ENCODE data around the gene FAM163B. TPM values are rescaled to one million over a fixed set of nuclear protein-coding genes. Genes with fewer than 3 reads are reported as not detected.

FAM163B gene
- total RNA-seq, 1 donor from 2014 or later = not detected

DNA sequence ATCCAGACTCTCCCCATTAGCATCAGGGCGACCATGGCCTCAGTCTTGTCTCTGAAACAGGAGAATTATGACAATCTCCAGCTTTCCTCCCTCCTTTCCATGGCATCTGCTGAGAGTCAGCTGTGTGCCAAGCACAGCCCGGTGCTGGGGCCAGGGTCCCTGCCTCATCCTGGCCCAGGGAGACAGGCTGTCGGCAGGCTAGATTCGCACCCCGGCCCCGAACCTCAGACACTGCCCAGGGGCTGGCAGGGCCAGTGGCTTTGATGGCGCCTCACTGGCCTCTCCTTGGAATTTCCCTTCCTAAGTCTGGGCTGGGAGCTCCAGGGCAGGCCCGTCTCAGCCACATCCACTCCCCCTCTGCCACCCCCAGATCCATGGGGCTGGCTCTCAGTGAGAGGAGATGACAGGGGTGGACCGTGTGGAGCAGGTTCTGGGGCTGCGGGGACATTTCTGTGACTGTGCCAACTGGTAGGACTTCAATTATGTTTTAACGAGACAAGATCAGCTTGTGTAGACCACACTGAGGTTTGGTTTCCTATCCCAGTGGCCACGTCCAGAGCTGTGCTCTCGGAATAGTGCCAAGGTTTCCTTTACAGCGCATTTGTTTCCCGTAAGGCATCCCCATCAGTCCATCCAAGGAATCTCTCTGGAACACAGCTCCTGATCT is 15.5 kb downstream of the FAM163B start:
- no peaks in the 10 kb centered on the region for H3K36me3 Mint-ChIP-seq (ENCODE audit: low read depth)
- ChIA-PET CTCF (no interaction called here), POLR2A (no interaction called here)
- intact Hi-C loops (cut with micrococcal nuclease) = no loop called here
- DNase-seq (no peak), ATAC-seq (ENCODE audit: low read depth) (no peak)
- H3K4me3 Mint-ChIP-seq = no peak overlapping the region
- no peaks in the 10 kb centered on the region for H3K4me1 Mint-ChIP-seq
- no peaks in the 10 kb centered on the region for H3K27me3 Mint-ChIP-seq
- TF ChIP-seq, protein P1, sequence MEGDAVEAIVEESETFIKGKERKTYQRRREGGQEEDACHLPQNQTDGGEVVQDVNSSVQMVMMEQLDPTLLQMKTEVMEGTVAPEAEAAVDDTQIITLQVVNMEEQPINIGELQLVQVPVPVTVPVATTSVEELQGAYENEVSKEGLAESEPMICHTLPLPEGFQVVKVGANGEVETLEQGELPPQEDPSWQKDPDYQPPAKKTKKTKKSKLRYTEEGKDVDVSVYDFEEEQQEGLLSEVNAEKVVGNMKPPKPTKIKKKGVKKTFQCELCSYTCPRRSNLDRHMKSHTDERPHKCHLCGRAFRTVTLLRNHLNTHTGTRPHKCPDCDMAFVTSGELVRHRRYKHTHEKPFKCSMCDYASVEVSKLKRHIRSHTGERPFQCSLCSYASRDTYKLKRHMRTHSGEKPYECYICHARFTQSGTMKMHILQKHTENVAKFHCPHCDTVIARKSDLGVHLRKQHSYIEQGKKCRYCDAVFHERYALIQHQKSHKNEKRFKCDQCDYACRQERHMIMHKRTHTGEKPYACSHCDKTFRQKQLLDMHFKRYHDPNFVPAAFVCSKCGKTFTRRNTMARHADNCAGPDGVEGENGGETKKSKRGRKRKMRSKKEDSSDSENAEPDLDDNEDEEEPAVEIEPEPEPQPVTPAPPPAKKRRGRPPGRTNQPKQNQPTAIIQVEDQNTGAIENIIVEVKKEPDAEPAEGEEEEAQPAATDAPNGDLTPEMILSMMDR (IDR thresholded peaks at IDR 0.05) = no peak
- peaks cover 8% of the 10 kb centered on the region for H3K9me3 Mint-ChIP-seq
- no peak overlapping the region for H3K27ac Mint-ChIP-seq

DNA sequence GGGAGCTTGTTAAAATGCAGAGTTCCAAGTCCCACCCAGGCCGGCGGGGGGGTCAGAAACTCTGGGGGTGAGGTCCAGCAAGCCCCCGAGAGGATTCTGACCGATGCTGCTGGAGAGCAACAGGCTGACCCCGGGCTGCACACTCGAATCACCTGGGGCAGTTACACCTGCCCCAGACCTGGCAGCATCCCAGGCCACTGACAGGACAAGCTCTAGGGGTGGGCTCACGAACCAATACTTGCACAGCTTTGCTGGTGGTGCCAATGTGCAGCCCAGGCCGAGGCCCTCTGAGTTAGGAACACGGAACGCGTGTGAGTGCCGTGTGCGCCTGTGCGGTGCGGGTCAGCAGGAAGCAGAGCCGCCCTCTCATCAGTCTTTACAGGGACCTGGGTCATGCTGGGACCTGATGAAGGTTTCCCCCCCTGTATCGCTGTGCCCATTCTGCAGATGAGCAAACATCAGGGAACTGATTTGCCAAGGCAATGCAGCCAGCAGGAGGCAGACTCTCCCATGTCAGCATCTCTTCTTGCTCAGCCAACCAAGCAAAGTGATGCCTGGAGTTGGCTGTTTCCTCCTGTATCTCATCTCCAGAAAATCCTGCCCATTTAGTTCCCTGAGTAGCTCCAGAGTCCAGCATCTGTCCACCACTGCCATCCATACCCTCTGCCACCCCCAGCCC is 16.3 kb downstream of the FAM163B start:
- POLR2A ChIA-PET = no interaction called here
- CTCF ChIA-PET = no interaction called here
- Mint-ChIP-seq H3K4me3 (no peak overlapping the region), H3K27me3 (no peaks in the 10 kb centered on the region), H3K36me3 (ENCODE audit: low read depth) (no peaks in the 10 kb centered on the region), H3K4me1 (no peaks in the 10 kb centered on the region), H3K27ac (no peak overlapping the region), H3K9me3 (peaks cover 11% of the 10 kb centered on the region)
- intact Hi-C loops (cut with micrococcal nuclease) = no loop called here
- no peak for DNase-seq
- ATAC-seq (ENCODE audit: low read depth) = no peak
- TF ChIP-seq, protein P1 (IDR thresholded peaks at IDR 0.05) = no peak

DNA sequence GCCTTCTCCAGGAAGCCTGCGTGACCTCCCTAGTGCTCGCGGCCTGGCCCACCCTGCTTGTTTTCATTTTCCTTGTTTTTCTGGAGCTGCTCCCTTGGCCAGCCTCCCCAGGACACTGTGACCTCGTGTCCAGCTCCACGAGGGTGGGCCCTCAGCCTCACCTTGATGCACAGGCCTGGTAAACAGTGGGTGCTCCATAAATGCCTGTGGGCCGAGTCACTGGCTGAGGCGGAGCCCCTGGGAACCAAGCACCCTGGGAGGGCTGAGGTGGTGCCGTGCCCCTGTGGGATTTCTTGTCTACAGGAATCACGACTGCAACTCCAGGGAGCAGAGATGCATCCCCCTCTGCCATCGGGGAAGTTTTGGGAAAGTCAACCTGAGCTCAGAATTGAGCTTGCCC is 17.2 kb downstream of the FAM163B start:
- POLR2A ChIA-PET = no interaction called here
- CTCF ChIA-PET = no interaction called here
- Mint-ChIP-seq H3K36me3 (ENCODE audit: low read depth) (no peaks in the 10 kb centered on the region), H3K27ac (no peak overlapping the region), H3K4me3 (no peak overlapping the region), H3K27me3 (no peaks in the 10 kb centered on the region), H3K9me3 (peaks cover 4% of the 10 kb centered on the region), H3K4me1 (no peaks in the 10 kb centered on the region)
- DNase-seq = no peak
- ATAC-seq (ENCODE audit: low read depth) = no peak
- intact Hi-C loops (cut with micrococcal nuclease) = no loop called here
- TF ChIP-seq, protein P1 (IDR thresholded peaks at IDR 0.05) = no peak

DNA sequence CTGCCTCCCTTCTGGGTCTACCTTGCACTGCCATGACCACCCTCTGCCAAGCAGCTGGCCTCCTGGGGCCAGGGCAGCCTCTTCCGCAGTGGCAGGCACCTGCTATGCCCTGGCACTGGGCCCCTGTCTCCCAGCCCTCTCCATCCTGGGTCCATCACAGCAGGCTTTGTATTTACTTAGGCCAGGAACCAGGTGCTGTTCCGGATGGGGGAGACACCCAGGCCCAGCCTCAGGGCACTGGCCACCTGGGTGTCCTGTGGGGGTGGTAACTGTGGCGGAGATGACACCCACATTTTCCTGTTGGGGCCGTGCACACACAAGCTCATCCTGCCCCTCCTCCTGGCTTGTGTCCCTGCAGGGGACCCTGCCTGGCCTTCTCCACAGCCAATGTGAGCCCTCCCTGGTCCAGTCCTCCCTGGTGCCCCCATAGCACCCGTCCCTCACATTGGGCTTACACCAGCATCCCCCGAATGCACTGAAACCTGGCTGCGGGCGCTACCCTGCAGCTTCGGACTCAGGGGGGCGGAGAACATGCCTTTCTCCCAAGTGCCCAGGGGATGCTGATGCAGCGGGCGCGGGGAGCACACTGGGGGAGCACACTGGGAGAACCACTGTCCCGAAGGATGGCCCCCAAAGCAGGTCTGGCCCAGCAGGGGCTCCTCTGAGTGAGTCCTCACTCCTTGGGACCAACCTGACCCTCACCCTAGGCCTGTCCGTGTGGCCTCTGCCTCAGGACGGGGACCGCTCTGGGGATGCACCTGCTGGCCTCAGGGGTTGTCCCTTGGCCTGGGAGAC is 17.9 kb downstream of the FAM163B start:
- Mint-ChIP-seq H3K27ac (no peak overlapping the region), H3K9me3 (peaks cover 3% of the 10 kb centered on the region), H3K36me3 (ENCODE audit: low read depth) (no peaks in the 10 kb centered on the region), H3K27me3 (no peaks in the 10 kb centered on the region), H3K4me3 (no peak overlapping the region), H3K4me1 (no peaks in the 10 kb centered on the region)
- ATAC-seq (ENCODE audit: low read depth) (no peak), DNase-seq (no peak)
- CTCF ChIA-PET = no interaction called here
- POLR2A ChIA-PET = no interaction called here
- intact Hi-C loops (cut with micrococcal nuclease) = no loop called here
- TF ChIP-seq, protein P1 (IDR thresholded peaks at IDR 0.05) = no peak

DNA sequence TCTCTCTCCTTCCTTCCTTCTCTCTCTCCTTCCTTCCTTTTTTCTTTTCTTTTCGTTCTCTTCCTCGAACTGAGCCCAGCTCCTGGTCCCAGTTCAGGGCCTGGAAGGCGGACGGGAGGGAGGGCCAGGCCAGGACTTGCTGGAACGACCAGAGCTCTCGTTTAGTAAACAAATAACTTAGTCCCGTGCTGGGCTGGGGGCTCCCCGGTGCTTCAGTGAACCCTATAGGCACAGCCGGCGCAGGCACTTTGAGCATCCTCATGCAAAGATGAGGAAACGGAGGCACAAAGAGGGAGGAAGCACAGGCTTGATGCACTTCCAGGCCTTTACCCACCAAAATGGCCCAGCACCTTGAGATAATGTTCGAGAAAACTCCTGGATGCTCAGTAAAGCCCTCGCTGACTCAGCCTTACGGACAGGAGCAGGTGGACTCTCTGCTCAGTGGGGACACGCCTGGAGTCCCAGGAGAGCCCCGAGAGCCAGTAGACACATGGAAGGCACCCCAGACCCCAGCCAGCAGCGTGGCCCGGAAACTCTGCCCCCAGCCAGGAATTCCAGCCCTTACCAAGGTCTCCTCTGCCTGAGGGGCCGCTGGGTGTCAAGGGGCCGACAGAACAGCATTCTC is 18.8 kb downstream of the FAM163B start:
- Mint-ChIP-seq H3K27me3 (peaks cover 4% of the 10 kb centered on the region), H3K36me3 (ENCODE audit: low read depth) (no peaks in the 10 kb centered on the region), H3K4me1 (peaks cover 9% of the 10 kb centered on the region), H3K9me3 (peaks cover 3% of the 10 kb centered on the region), H3K4me3 (no peak overlapping the region), H3K27ac (no peak overlapping the region)
- CTCF ChIA-PET = interaction anchor here (0.8 kb wide), 1 partner anchor 153 kb away, joined by 3 read pairs; no protein-coding TSS in a partner anchor
- POLR2A ChIA-PET = no interaction called here
- TF ChIP-seq, protein P1 (IDR thresholded peaks at IDR 0.05) = no peak
- ATAC-seq (ENCODE audit: low read depth) = no peak
- no peak for DNase-seq
- intact Hi-C loops (cut with micrococcal nuclease) = no loop called here

All from activated B cell treated with CpG ODN at 0.5 μM for 24 hours (primary cell).